Measurements from ENCODE around the gene F10.

Gene F10

DNA sequence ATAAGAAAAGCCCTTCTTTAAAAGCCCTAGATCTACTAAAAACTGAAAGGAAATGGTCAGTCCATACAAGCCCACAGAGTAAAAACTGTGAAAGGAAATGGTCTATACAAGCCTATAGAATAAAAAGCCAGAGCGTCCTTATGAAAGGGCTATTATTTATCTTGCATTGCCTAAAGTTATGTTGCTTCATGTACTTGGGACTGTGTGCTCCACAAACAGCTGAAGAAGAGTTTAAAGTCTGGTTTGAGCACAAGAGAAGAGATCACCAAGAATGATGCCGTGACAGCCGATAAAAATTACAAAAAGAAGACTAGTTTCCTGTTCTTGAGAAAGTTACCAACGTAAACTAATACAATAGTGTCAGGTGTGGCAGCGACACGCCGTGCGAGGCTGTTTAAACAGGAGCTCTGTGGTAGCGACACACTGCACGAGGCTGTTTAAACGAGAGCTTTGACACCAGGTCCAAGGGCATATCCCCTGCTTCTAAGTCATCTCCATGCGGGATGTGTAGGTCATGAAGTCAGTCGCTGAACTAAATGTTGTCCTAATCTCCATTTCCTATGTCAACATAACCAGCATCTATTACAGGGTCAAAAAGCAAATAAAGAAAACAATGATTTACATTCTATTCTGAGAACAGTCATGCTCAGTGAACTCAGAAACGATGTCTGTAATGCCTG lies 61.0 kb downstream of the F10 start:
- Mint-ChIP-seq H3K9me3 (no peaks in the 10 kb centered on the region), H3K27me3 (no peaks in the 10 kb centered on the region), H3K4me1 (ENCODE audit: low read depth in 2 of 2) (peaks cover 56 to 63% of the 10 kb centered on the region in 2 donors), H3K36me3 (ENCODE audit: insufficient read depth) (peaks cover 37% of the 10 kb centered on the region), H3K27ac (peak overlapping the region; percentile 81 to 98), H3K4me3 (peak overlapping the region; percentile 51 to 95)
- DNase-seq (no peak), ATAC-seq (replicated peaks) (no peak)

DNA sequence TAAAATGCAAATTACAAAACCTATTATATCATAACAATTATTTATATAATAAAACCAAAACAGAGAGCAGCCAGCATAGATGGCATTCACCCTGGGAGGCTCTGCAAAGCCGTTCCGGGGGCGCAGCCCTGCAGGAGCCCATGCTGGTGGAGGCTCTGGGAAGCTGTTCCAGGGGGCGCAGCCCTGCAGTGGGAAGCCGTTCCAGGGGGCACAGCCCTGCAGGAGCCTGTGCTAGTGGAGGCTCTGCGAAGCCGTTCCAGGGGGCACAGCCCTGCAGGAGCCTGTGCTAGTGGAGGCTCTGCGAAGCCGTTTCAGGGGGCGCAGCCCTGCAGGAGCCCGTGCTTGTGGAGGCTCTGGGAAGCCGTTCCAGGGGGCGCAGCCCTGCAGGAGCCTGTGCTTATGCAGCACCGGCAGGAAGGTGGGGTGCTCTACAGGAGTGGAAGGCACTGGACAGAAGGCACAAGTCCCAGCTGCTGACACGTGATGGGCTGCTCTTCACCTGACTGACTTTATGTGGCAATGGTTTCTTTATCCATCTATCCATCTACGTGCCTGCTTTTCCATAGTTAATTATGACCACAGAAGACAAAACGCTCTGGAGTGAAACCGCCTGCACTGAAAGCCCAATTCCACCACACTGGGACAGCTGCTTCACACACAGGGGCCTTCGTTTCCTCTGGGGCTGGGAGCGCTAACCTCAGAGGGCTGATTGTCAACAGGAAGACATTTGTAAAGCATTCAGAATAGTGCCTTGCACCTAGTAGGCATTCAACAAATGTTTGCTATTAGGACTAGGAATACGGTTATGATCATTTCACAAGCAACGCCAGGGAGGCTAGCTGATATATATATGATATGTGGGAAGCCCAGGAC lies 62.2 kb downstream of the F10 start:
- peak in 2 of 3 experiments; percentile 34 to 42 for DNase-seq
- ATAC-seq (replicated peaks), result peak; percentile 64
- H3K4me1 Mint-ChIP-seq (ENCODE audit: low read depth in 2 of 2), result peaks cover 52 to 63% of the 10 kb centered on the region in 2 donors
- peak overlapping the region; percentile 90 to 95 for H3K4me3 Mint-ChIP-seq
- H3K27me3 Mint-ChIP-seq, result no peaks in the 10 kb centered on the region
- peak overlapping the region; percentile 94 to 98 for H3K27ac Mint-ChIP-seq
- peaks cover 32% of the 10 kb centered on the region for H3K36me3 Mint-ChIP-seq (ENCODE audit: insufficient read depth)
- H3K9me3 Mint-ChIP-seq, result no peaks in the 10 kb centered on the region

DNA sequence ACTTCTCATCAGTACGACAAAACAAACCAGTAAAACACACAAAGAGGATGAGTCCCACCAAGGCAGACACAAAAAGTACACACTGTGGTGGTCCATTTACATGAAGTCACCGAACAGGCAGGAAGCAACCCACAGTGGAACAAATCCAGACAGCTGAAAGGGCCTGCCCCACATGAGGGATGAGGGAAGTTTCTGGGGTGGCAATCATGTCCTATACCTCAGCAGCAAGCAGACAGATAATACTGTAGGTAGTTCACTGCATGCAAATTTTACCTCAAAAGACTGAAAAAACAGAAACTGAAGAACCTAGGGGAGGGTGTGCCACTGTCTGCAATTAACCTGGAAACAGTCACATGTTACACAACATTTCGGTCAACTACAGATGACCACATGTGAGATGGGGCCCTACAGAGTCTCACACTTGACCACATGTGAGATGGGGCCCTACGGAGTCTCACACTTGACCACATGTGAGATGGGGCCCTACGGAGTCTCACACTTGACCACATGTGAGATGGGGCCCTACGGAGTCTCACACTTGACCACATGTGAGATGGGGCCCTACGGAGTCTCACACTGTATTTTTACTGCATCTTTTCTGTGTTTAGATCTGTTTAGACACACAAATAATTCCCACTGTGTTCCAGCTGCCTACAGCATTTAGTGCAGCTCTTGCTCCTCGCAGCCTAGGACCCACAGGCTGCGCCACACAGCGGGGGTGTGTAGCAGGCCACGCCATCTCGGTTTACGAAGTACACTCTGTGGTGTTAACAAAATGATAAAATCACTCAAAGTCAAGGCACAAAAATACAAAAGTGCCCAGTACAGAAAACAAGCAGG lies 63.7 kb downstream of the F10 start:
- H3K27ac Mint-ChIP-seq, result peak overlapping the region; percentile 94 to 98
- DNase-seq, result peak in 2 of 3 experiments; percentile 23 to 35
- no peaks in the 10 kb centered on the region for H3K27me3 Mint-ChIP-seq
- ATAC-seq (replicated peaks), result peak; percentile 70
- H3K36me3 Mint-ChIP-seq (ENCODE audit: insufficient read depth), result peaks cover 35% of the 10 kb centered on the region
- no peaks in the 10 kb centered on the region for H3K9me3 Mint-ChIP-seq
- peaks cover 42 to 51% of the 10 kb centered on the region in 2 donors for H3K4me1 Mint-ChIP-seq (ENCODE audit: low read depth in 2 of 2)
- peak overlapping the region; percentile 90 to 95 for H3K4me3 Mint-ChIP-seq

GRCh38 chr13:113187263-113187669 lies 64.7 kb downstream of the F10 start:
- no peaks in the 10 kb centered on the region for H3K27me3 Mint-ChIP-seq
- peak overlapping the region; percentile 94 to 98 for H3K27ac Mint-ChIP-seq
- no peak for DNase-seq
- peaks cover 39 to 49% of the 10 kb centered on the region in 2 donors for H3K4me1 Mint-ChIP-seq (ENCODE audit: low read depth in 2 of 2)
- H3K4me3 Mint-ChIP-seq, result peak overlapping the region; percentile 70
- peaks cover 37% of the 10 kb centered on the region for H3K36me3 Mint-ChIP-seq (ENCODE audit: insufficient read depth)
- H3K9me3 Mint-ChIP-seq, result no peaks in the 10 kb centered on the region
- ATAC-seq (replicated peaks), result no peak

- H3K27ac Mint-ChIP-seq, result peak overlapping the region; percentile 77 to 98
- peaks cover 37% of the 10 kb centered on the region for H3K36me3 Mint-ChIP-seq (ENCODE audit: insufficient read depth)
- peaks cover 39 to 46% of the 10 kb centered on the region in 2 donors for H3K4me1 Mint-ChIP-seq (ENCODE audit: low read depth in 2 of 2)
- no peak for ATAC-seq (replicated peaks)
- peak overlapping the region in 1 of 2 donors; percentile 70 for H3K4me3 Mint-ChIP-seq
- no peak for DNase-seq
- H3K27me3 Mint-ChIP-seq, result no peaks in the 10 kb centered on the region
- H3K9me3 Mint-ChIP-seq, result no peaks in the 10 kb centered on the region
These were observed 65.5 kb downstream of the F10 start for GRCh38 chr13:113187883-113188665.

DNA sequence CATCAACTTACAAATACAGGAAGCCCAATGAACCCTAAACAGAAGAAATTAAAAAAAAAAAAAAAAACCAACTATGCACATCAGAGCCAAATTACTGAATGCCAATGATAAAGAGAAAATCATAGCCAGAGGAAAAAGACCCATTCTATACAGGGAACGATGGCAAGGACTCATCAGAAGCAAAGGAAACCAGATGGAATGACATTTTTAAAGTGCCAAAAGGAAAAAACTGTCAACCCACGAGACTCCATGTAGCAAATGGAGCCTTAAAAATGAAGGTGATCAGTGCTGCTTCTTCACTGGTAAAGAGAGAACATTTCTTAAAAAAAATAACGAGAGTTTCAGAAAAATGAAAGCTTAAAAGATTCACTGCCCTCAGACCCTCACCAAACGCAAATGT lies 67.6 kb downstream of the F10 start:
- H3K9me3 Mint-ChIP-seq, result no peaks in the 10 kb centered on the region
- H3K27ac Mint-ChIP-seq, result peak overlapping the region in 1 of 2 donors; percentile 72
- H3K36me3 Mint-ChIP-seq (ENCODE audit: insufficient read depth), result peaks cover 39% of the 10 kb centered on the region
- H3K4me1 Mint-ChIP-seq (ENCODE audit: low read depth in 2 of 2), result peaks cover 25 to 32% of the 10 kb centered on the region in 2 donors
- ATAC-seq (replicated peaks) (no peak), DNase-seq (no peak)
- no peaks in the 10 kb centered on the region for H3K27me3 Mint-ChIP-seq
- no peak overlapping the region for H3K4me3 Mint-ChIP-seq

DNA sequence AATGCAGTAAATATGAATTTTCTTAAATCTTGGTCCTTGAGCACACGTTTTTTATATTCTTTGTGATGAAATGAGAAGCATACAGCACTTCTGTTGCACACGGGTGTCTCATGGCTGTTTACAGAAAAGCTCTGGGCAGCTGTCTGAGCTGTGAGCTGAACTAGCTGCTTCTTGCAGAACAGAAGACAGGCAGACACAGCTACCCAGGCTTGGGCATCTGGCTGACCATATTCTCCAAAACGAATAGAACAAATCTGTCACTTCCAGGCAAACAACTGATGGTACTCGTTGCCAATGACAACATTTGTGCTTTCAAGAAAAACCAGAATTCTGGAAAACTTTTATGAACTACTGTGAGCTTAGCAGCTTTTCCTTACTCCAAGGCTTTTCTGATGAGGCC lies 69.7 kb downstream of the F10 start:
- peaks cover 9 to 14% of the 10 kb centered on the region in 2 donors for H3K4me1 Mint-ChIP-seq (ENCODE audit: low read depth in 2 of 2)
- H3K27me3 Mint-ChIP-seq, result no peaks in the 10 kb centered on the region
- ATAC-seq (replicated peaks), result no peak
- no peak overlapping the region for H3K4me3 Mint-ChIP-seq
- no peak overlapping the region for H3K27ac Mint-ChIP-seq
- H3K9me3 Mint-ChIP-seq, result no peaks in the 10 kb centered on the region
- peaks cover 46% of the 10 kb centered on the region for H3K36me3 Mint-ChIP-seq (ENCODE audit: insufficient read depth)
- DNase-seq, result no peak

DNA sequence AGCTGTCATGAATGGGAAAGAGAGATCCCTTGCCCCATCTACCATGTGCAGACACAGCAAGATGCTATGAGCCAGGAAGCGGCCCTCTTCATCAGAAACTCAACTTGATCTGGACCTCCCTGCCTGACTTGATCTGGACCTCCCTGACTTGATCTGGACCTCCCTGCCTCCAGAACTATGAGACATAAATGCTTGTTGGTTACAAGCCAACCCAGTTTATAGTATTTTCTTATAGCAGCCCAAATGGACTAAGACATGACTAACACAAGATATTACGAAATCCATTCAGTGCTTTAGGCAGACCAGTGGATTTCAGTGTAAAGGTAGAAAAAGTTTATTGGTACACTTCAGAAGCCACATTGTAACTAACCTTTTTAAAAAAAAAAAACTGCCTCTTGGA lies 70.3 kb downstream of the F10 start:
- Mint-ChIP-seq H3K4me3 (no peak overlapping the region), H3K36me3 (ENCODE audit: insufficient read depth) (peaks cover 52% of the 10 kb centered on the region), H3K27ac (no peak overlapping the region), H3K9me3 (no peaks in the 10 kb centered on the region), H3K27me3 (no peaks in the 10 kb centered on the region), H3K4me1 (ENCODE audit: low read depth in 2 of 2) (peaks cover 4 to 11% of the 10 kb centered on the region in 2 donors)
- DNase-seq (no peak), ATAC-seq (replicated peaks) (no peak)

- ATAC-seq (replicated peaks), result no peak
- H3K9me3 Mint-ChIP-seq, result no peaks in the 10 kb centered on the region
- no peaks in the 10 kb centered on the region for H3K27me3 Mint-ChIP-seq
- H3K4me1 Mint-ChIP-seq (ENCODE audit: low read depth in 2 of 2), result peaks cover 0 to 1% of the 10 kb centered on the region in 2 donors
- peaks cover 65% of the 10 kb centered on the region for H3K36me3 Mint-ChIP-seq (ENCODE audit: insufficient read depth)
- no peak for DNase-seq
- H3K4me3 Mint-ChIP-seq, result no peak overlapping the region
- no peak overlapping the region for H3K27ac Mint-ChIP-seq
These were observed 72.8 kb downstream of the F10 start for GRCh38 chr13:113195360-113195759.

DNA sequence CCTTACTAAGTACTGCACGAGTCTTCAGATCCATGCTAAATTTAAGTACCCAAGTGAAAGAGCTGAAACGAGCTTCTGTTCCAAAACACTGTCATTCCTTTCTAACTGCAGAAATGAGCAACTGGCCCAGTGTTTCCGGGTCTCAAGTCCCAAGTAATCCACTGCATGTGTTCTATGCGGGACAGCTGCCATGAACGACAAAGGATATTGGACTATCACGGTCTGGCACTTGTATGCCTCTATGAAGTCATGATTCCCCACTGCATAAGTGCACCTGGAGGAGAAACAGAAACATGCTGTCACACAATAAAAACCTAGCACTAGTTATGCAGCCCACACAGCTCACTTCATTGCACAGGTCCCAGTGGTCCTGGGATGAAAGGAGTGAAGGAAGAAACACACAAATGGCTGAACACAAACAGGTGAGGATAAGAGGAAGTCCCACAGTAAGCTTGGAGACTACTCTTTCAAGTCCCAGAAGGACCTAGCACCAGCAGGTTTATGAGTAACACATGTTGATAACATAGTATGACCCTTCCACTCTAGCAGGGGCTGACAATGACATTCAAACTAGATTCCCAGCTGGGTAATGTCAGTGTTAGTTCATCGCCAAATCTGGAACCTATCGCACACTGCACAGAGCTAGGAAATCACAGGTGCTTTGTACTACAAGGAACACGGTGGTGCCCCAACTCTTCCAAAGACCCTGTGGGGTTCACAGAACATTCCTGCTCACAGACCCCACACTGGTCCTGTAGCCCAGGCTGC lies 74.6 kb downstream of the F10 start:
- DNase-seq, result no peak
- H3K4me1 Mint-ChIP-seq (ENCODE audit: low read depth in 2 of 2), result peaks cover 7 to 8% of the 10 kb centered on the region in 2 donors
- no peak overlapping the region for H3K4me3 Mint-ChIP-seq
- no peaks in the 10 kb centered on the region for H3K9me3 Mint-ChIP-seq
- peaks cover 67% of the 10 kb centered on the region for H3K36me3 Mint-ChIP-seq (ENCODE audit: insufficient read depth)
- no peaks in the 10 kb centered on the region for H3K27me3 Mint-ChIP-seq
- no peak overlapping the region for H3K27ac Mint-ChIP-seq
- no peak for ATAC-seq (replicated peaks)

All from effector memory CD8-positive, alpha-beta T cell (primary cell).